HL-60 (cell line): ENCODE results near the gene PPEF1.

Experiments
- GABPA ChIP-seq: IDR thresholded peaks from 2 replicates; pipeline ENCODE4 v1.6.1; 2012; ENCODE audit warnings: low read depth
- POLR2AphosphoS5 ChIP-seq: IDR thresholded peaks from 2 replicates; pipeline ENCODE4 v1.6.1; 2012; ENCODE audit warnings: low read depth
- TF ChIP-seq, protein P1 (sequence below): IDR thresholded peaks from one replicate; pipeline ENCODE4 v1.5.1; 2011; ENCODE audit warnings: low read length, control low read depth, inconsistent platforms; ENCODE audit not compliant: insufficient read depth
- TF ChIP-seq, protein P2 (sequence below): IDR thresholded peaks from 2 replicates; pipeline ENCODE4 v1.6.1; 2012; ENCODE audit warnings: low read depth; ENCODE audit not compliant: insufficient replicate concordance

DNA sequence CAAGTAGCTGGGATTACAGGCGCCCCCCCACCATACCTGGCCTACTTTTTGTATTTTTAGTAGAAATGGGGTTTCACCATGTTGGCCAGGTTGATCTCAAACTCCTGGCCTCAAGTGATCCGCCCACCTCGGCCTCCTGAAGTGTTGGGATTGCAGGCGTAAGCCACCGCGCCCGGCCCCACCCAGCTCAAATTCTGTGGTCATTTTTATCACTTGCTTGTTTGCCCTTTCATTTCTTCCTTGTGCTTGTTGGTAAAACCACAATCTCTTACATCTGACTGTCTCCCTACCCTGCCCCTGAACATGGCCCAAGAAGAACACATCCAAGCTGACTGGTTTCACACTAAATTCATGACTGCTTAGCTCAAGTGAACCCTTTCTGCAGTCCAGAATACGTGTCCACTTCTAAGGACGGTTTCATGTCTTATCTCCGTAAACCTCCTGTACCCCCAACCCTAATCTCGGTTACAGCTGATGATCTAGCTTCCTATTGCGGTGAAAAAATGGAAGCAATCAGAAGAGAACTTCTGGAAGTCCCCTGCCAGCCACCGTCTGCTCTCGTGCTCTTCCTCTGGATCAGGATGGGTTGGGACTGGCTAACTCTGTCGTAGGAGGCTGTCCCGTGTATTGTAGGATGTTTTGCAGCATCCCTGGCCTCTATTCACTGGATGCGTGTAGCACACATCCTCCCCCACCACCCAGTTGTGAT, 30.1 kb upstream of the PPEF1 start:
- TF ChIP-seq, protein P1, sequence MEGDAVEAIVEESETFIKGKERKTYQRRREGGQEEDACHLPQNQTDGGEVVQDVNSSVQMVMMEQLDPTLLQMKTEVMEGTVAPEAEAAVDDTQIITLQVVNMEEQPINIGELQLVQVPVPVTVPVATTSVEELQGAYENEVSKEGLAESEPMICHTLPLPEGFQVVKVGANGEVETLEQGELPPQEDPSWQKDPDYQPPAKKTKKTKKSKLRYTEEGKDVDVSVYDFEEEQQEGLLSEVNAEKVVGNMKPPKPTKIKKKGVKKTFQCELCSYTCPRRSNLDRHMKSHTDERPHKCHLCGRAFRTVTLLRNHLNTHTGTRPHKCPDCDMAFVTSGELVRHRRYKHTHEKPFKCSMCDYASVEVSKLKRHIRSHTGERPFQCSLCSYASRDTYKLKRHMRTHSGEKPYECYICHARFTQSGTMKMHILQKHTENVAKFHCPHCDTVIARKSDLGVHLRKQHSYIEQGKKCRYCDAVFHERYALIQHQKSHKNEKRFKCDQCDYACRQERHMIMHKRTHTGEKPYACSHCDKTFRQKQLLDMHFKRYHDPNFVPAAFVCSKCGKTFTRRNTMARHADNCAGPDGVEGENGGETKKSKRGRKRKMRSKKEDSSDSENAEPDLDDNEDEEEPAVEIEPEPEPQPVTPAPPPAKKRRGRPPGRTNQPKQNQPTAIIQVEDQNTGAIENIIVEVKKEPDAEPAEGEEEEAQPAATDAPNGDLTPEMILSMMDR, result no peak
- TF ChIP-seq, protein P2, sequence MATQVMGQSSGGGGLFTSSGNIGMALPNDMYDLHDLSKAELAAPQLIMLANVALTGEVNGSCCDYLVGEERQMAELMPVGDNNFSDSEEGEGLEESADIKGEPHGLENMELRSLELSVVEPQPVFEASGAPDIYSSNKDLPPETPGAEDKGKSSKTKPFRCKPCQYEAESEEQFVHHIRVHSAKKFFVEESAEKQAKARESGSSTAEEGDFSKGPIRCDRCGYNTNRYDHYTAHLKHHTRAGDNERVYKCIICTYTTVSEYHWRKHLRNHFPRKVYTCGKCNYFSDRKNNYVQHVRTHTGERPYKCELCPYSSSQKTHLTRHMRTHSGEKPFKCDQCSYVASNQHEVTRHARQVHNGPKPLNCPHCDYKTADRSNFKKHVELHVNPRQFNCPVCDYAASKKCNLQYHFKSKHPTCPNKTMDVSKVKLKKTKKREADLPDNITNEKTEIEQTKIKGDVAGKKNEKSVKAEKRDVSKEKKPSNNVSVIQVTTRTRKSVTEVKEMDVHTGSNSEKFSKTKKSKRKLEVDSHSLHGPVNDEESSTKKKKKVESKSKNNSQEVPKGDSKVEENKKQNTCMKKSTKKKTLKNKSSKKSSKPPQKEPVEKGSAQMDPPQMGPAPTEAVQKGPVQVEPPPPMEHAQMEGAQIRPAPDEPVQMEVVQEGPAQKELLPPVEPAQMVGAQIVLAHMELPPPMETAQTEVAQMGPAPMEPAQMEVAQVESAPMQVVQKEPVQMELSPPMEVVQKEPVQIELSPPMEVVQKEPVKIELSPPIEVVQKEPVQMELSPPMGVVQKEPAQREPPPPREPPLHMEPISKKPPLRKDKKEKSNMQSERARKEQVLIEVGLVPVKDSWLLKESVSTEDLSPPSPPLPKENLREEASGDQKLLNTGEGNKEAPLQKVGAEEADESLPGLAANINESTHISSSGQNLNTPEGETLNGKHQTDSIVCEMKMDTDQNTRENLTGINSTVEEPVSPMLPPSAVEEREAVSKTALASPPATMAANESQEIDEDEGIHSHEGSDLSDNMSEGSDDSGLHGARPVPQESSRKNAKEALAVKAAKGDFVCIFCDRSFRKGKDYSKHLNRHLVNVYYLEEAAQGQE, result no peak
- TF ChIP-seq POLR2AphosphoS5 (no peak), GABPA (no peak)
